Esophagus muscularis mucosa (tissue), 4 donors: ENCODE data around the gene MON2. TPM values are rescaled to one million over a fixed set of nuclear protein-coding genes. Genes with fewer than 3 reads are reported as not detected.

ENCODE experiments used
- DNase-seq: peaks from one replicate; pipeline ENCODE4 v3.0.0-alpha.2; 2017; ENCODE audit errors: extremely low spot score
- H3K27ac ChIP-seq, 4 donors: fragments of 200-600 bp; sonication (generic); replicated peaks in 1 of 4; 1 replicate in 3 of 4; 2 replicates in 1 of 4; pipeline ENCODE4 v1.5.1; 2016 to 2019; ENCODE audit warnings: mild to moderate bottlenecking in 1 of 4
- H3K27me3 ChIP-seq, 4 donors: fragments of 200-600 bp; sonication (generic); one replicate each; pipeline versions ENCODE4 v1.5.1 to v1.6.0; 2016 to 2019
- H3K36me3 ChIP-seq, 4 donors: fragments of 200-600 bp; sonication (generic); one replicate each; pipeline ENCODE4 v1.5.1; 2016 to 2019
- H3K4me1 ChIP-seq, 4 donors: fragments of 200-600 bp; sonication (generic); one replicate each; pipeline ENCODE4 v1.5.1; 2016 to 2019
- H3K4me3 ChIP-seq, 4 donors: fragments of 200-600 bp; sonication (generic); 1 replicate in 2 of 4; 2 replicates in 2 of 4; pipeline ENCODE4 v1.5.1; 2016 to 2019; ENCODE audit warnings: mild to moderate bottlenecking in 4 of 4, moderate library complexity in 1 of 4
- H3K9me3 ChIP-seq, 4 donors: fragments of 200-600 bp; sonication (generic); 1 replicate in 3 of 4; 2 replicates in 1 of 4; pipeline ENCODE4 v1.5.1; 2016 to 2019
- EP300 ChIP-seq: sonication (generic); formaldehyde crosslinking; IDR thresholded peaks from one replicate; pipeline ENCODE4 v1.6.1; 2017; ENCODE audit warnings: antibody characterized with exemption
- WGBS: methylation state at CpG from one replicate; pipeline ENCODE4 v1.1.5; 2018; 5-methylcytosine and 5-hydroxymethylcytosine counted together
- intact Hi-C: fragments of 100-400 bp; cut with DNase I; formaldehyde crosslinking; loops from one replicate; pipeline ENCODE4 v1.15.1; 2023
- small RNA-seq, 3 donors: library from RNA; depleted of rRNA; stranded (forward); fragments of <200 nt; gene quantifications; one replicate each; pipeline ENCODE3, GENCODE V24; 2016
- total RNA-seq, 4 donors: library from RNA; depleted of rRNA; stranded (reverse); fragments of >200 nt; gene quantifications; one replicate each; pipeline versions ENCODE4 v1.1.0 to v1.2.1, GENCODE V29; 2016

MON2 gene
- total RNA-seq, 4 donors from 2014 or later, result 21.5 to 47.3 (median 30.8) TPM

GRCh38 chr12:62649412-62650138 lies 182.9 kb downstream of the MON2 start:
- Histone ChIP-seq H3K4me3 (no peak overlapping the region), H3K9me3 (no peaks in the 10 kb centered on the region), H3K27ac (no peak overlapping the region), H3K4me1 (peaks cover 0 to 11% (median 0%) of the 10 kb centered on the region in 4 donors), H3K27me3 (no peaks in the 10 kb centered on the region), H3K36me3 (no peaks in the 10 kb centered on the region)
- WGBS, result 78% methylated on average over 4 of the region's 4 CpGs
- intact Hi-C loops, result no loop called here
- no peak for TF ChIP-seq EP300
- DNase-seq, result no peak

Small RNA genes lying within 50 kb of the gene (small RNA-seq; reads per million reads assigned to genes)
- gene MIRLET7I (5,586 to 7,718 (median 7,179) reads per million in 3 donors), gene RNU6-399P (0 reads per million in 3 donors)

Other genes with a start within 250 kb of the MON2 start
- gene USP15, start 206.4 kb upstream of the MON2 start, total RNA-seq, result 10 to 100 TPM; 38.0 to 78.5 (median 49.9) TPM